IPS-NIHi7 (cell line): ENCODE data around the gene HIVEP1.
"Not testable (repeated sequence)": the region's sequence is repeated elsewhere in the genome, so short reads cannot be mapped to it uniquely, and the experiment has no call there.

Experiments used
- DNase-seq: peaks from one replicate; pipeline ENCODE4 v3.0.0; 2012; ENCODE audit warnings: mixed read lengths; ENCODE audit errors: extremely low spot score

HIVEP1 gene

DNA sequence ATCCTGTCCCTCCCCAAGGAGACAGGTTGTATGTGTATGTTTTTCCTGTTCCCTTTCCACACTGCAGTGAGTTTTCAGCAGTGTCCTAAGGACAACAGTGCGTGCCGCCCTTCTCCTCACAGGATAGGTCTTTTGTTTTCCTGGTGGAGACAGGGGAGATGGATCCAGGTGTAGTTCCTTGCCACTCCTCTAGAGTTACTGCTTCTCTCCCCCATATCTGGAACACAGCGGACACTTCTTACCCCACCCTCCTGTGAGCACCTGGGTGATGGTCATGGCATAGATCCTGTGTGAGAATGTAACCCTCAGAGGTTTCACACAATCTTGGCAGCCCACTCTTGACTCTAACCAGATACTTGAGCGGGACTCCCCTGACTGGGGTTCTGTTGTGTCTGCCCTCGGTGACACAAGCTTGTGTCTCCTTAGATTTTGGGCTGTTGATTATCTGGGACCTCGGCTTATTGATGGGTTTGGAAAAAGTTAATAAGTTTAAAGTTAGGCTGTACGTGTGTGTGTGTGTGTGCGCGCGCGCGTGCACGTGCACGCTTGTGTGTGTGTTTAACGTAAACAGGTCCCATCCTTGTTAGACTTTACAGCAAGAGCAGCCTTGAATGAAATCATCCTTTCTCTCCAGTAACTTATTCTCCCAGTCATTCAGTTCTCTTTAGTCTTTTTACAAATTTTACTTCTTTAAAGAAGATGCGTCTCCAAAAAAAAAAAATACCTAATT, 146.7 kb downstream of the HIVEP1 start:
- DNase-seq, result no peak

DNA sequence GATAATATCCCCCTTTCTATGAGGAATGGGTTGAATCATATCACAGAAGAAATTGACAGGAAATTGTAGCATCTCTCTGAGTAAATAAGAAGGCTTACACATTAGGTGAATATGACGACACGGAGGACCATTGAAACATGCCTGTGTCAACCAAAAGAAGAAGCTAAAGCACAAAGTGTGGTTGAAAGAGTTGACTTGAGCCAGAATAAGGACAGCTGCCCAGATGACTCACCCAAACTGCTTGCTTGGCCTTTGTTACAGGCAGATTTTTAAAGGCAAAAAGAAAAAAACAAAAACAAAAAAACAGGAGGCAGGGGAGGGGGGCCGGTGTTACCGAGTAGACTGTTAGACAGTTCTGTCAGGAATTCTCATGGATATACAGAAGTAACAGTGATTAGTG, 148.2 kb downstream of the HIVEP1 start:
- no peak for DNase-seq

DNA sequence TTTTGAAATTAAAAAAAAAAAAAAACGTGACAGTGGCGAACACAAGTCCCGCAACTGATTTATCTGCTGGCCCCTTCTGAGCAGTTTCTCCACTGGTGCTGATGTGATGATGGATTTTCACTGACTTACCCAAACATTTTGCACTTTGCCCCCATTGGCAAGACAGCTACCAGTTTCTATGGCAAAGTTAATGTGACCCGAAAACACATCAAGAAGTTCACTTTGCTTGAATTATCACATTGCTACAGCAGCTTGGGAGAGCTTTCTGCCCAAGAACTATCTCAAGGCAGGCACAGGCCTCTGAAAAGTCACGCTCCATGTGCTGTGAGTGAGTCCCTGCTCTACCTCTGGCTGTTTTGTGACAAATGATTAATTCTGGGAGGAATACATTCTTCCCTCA, 150.1 kb downstream of the HIVEP1 start:
- no peak for DNase-seq

DNA sequence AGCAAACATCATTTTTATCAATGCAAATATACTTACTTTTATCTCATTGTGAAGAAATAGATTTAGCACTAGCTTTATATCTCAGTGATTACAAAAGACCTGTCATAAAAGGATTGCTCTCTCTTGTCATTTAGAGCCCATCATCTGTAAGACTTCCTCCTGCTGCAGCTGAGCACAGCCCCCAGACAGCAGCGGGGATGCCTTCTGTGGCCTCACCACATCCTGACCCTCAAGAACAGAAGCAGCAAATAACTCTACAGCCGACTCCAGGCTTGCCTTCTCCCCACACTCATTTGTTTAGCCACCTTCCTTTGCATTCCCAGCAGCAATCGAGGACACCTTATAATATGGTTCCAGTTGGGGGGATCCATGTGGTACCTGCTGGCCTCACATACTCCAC, 151.0 kb downstream of the HIVEP1 start:
- DNase-seq, result no peak

DNA sequence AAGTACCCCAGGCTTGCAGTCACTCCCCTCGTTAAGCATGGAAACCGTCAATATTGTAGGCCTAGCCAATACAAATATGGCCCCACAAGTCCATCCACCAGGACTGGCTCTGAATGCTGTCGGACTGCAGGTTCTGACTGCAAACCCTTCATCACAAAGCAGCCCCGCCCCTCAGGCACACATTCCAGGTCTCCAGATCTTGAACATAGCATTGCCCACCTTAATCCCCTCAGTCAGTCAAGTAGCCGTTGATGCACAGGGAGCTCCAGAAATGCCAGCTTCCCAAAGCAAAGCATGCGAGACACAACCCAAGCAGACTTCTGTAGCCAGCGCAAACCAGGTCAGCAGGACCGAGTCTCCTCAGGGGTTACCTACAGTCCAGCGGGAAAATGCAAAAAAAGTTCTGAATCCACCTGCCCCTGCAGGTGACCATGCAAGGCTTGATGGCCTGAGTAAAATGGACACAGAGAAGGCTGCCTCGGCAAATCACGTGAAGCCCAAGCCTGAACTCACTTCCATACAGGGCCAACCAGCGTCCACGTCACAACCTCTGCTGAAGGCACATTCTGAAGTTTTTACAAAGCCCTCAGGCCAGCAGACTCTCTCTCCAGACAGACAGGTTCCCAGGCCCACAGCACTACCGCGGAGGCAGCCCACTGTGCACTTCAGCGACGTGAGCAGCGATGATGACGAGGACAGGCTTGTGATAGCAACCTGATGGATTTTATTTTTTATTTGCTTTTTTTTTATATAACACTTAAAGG, 151.8 kb downstream of the HIVEP1 start:
- DNase-seq, result no peak

DNA sequence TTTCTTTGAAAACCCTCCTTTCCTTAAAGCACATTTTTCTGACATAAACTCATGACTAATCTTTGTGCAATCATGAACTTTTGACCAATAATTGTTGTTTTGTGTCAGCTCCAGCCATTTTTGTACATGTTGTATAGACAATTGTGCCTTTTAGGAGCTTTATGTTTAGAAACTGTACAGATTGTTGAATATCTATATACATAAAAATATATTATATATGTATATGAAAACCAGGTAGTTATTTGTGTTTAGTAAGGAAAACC, 152.3 kb downstream of the HIVEP1 start:
- no peak for DNase-seq

DNA sequence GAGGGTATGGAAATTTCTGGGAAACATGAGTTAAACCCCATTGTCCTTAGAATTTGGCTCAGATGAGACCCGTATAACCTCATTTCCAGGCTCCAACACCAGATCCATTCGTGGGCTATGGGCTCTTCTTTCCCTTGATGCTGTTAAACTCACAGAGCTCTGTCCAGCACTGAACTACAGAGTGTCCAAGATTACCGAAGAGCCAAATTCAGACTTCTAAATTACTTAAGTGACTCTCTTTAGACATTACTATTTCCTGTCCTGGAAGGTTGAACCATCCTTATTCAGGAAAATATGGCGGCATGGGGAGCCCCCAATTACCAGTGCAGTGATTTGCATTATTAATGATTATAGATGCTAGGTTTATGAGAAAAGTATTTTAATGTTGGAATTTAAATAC, 153.2 kb downstream of the HIVEP1 start:
- DNase-seq, result no peak

DNA sequence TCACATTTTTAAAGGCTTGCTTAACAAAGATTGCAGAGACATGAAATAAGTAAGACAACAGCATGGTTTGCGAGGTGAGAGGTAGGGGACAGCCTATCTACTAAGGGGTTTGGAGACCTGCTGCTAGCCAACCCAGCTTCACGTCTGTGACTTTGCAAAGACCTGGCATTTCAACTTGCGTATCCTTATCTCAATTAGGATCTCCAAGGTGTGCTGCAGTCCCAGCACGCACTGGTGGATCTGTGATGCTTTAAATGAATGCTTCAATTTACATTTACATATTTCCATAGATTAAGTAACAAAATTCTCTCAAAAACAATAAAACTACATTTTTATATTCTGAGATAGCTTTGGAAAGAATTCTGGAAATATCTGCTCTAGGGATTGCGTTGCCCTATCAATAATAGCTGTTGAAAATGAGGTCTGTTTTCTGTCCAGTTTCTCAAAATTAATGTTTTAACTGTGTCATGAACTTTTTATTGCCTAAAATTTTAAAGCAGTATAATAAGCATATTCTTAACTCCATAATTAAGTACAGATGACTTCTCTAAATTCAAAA, 153.7 kb downstream of the HIVEP1 start:
- DNase-seq, result no peak

DNA sequence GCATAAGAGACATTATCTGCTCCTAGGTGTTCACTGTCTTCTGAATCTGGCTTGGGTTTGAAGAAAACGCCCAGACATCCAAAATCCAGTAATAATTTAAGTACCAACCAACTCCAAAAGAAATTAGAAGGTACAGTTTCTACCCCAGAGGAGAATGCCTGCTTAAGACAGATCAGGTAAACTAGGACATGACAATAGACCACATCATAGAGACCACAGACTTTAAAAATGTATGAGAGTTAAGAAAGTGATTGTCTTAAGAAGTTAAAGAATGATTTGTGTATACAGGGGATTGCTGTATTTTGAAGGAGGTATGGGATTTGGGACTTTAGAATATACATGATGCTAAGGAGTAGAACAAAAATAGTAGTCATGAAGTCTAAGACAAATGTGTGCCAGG, 157.3 kb downstream of the HIVEP1 start:
- no peak for DNase-seq

DNA sequence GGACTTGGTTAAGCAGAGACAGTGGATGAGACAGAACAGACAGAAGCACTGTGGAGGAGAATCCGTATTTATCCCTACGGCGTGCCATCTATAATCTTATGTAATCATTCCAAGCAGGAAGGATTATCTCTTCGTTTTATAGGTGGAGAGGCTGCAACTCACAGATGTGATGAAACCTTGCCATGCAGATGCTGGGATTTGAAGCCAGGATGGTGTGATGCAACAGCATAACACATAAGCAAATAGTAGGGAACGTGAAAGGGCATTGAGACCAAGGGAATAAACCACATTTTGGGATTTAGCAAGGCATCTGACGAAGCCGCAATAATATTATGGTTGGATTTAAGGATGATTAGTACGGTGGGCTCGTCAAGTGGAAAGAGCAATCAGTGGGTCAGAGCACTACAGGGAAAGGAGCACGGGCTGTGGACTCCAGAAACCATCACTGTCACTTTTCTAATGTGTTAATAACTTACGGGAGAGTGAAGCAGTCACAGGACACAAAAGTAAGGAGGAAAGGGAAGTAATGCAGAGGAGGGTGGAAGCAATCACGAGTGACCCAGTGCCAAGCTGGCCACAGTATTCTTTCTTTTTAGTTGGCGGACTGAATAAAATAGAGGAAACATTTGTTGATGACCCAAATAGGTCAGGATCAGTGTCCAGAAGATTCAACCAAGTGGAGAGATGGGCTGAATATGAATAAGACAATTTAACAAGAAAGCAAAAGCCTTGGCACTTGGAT, 158.4 kb downstream of the HIVEP1 start:
- no peak for DNase-seq

DNA sequence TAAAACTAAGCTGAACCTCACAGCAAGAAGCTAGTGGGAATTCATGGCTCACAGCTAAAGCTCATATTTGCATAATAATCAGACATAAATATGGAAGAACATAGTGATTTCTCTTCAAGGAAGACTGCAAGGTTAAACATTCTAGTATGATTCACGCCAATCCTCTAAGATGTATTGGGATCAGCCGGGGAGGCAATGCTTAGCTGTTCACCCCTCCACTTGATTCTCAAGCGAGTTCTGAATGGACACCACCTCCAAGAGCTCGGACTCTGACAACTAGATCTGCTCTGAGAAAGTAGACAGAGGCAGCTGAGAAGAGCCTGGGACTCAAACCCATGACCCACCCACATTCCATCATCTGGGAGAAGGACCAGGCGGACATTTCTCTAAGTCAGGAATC, 159.6 kb downstream of the HIVEP1 start:
- DNase-seq, result no peak

DNA sequence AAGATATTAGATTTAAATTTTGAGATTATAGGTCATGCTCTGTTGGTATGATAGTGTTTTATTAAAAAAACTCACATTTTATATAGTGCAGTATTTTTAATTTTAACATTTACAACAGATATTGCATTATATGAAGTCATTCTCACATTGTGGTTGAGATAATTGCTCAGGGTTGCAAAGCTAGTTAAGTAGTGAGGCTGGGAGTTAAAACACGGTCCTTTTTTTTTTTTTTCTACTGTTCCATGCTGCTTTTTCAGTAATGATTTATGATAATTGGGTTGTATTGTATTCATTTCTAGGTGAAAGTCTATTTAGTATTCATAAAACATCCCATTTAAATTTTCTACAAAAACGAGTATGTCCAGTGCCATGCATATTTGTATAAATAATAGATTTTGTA, 160.5 kb downstream of the HIVEP1 start:
- no peak for DNase-seq

DNA sequence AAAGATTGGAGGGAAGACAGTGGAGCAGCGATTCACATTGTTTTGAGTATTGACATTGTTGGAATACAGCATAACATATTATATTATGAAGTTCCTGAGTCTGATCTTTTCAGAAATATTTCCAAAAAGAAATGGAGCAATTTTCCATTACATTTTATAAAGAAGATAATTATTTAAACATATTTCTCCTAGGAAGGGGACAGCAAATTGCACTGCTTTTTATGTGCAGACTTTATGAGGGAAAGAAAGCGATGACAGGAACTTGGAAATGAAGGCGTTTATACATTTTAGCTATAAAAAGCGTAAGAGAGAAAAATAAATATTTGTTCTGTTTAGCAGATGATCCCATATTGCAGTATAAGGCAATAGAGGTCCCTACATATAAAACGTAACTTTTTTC, 161.1 kb downstream of the HIVEP1 start:
- no peak for DNase-seq

DNA sequence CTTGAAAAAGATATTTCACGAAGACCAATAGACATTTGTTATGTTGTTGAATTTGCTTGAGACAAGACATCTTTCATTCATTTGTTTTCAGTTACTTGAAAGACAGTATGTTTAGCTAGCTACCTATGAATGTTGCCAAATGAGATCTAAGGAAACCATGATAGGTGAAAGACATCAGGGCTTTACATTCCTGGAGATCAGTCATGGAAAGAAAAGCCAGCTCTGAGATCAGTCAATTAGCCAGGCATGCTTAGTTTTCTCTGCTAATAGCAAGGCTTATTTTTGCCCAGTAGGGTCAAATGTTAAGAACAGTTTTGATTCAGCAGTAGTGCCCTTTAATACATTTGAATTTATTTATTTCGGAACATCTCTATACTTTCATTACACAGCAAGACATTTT, 161.5 kb downstream of the HIVEP1 start:
- DNase-seq, result no peak

DNA sequence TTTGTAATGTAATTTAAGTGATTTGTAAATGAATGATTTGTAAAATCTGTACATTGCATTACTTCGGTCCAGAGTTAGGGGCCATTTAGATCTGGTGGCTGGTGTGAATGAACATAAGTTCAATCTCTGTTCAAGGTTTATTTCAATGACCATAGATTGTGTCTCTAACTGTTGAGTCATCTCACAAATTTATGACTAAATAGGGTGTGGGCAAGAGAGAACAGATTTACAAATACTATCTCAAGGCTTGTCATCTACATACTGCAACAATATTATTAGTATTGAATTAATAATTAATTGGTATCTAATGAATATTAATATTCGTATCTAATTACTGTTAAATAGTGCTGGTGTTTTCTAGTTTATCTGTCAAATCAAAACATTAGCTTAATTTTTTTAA, 162.8 kb downstream of the HIVEP1 start:
- no peak for DNase-seq

DNA sequence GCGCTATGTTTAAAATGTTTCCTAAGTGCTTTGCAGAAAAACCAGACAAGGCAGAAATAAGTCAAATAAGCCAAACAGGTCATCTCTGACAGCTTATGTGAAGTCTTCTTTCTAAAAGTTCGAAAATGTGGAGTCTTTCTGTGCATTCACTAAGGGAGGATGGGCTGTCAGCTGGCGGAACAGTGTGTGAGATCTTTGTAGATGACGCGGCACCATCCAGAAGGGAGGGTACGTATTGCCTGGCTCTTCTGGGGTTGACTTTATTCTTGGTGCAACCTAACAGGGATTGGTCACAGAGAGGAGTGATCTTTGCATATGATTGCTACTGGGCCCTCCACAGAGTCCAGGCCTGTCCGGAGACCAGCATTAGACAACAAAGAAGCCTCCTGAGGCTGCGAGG, 163.5 kb downstream of the HIVEP1 start:
- no peak for DNase-seq

DNA sequence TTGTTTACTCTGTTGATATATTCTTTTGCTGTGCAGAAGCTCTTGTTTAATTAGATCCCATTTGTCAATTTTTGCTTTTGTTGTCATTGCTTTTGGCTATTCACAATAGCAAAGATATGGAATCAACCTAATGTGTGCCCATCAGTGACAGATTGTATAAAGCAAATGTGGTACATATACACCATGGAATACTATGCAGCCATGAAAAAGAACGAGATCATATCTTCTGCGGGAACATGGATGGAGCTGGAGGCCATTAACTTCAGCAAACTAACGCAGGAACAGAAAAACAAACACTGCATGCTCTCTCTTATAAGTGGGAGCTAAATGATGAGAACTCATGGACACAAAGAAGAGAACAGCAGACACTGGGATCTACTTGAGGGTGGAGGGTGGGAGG, 164.7 kb downstream of the HIVEP1 start:
- not testable (repeated sequence) for DNase-seq

DNA sequence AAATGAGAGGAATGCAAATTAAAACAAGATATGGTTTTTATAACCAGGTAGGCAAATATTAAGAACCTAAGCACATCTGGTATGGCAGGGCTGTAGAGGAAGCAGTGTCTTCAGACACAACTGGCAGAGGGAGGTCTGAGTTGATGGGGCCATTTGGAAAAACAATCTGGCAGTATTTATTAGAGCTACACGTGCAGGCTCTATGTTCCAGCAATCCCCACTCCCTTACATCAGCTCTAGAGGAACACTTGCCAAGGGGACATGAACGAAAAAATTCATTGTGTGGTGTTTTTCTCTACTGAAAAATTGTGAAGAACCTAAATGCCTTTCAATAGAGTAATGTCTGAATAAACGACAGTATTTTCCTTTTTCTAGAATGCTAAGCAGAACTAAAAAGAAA, 166.4 kb downstream of the HIVEP1 start:
- no peak for DNase-seq

DNA sequence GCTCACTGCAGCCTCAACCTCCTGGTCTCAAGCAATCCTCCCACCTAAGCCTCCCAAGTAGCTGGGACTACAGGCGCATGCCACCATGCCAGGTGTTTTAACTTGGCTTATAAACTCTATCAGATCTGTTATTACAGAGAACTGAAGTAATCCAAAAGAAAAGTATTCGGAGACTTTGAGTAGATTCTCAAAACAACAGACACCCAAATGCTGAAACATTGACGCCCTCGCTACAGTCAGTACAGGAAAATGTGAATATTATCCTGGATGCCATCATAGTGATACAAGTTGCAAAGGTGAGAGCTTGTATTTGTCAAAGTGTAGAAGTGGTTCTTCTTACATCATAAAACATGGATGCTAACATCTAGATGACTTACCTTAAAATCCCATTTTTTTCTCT, 169.4 kb downstream of the HIVEP1 start:
- no peak for DNase-seq

DNA sequence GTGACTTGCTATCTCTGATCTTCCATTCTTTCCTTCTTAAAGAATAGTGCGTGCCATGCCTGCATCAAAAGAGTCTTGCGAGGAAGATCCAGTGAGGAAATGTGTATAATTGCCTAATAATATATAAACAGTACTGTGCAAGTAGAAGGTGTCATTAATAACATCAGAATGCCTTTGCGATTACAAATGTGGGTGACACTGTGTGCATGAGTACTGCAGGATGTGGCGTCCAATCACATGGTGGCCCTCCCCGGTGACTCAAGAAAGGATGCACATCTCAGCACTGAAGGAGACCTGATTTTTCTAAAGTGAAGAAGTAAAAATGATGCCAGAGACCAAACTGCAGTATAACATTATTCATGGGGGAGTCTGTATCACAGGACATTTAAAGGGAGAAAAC, 170.6 kb downstream of the HIVEP1 start:
- no peak for DNase-seq

DNA sequence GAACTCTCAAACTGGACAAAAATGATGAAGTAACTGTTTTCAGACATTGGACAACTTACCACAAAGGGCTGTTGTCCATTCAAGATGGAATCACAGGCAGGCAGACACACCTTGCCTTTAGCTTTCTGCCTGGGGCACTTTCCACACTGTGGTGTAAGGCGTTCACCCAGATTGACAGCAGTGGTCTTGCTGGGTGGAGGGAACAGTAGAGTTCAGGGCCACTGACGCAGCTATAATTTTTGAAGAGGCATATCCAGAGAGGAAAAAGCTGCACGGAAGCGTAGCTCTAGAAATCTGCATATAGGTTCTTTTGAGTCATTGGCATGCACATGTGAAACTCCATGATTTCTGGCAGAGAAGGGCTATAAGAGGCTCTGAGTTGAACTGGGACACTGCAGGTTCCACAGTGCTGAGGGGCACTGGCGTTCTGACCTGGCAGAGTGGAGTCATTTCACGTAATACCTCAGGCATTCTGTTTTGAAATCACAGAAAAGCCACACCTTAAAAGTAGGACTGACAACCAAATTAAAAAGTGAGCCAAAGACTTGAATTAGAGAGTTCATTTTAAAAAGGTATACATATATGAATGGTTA, 173.1 kb downstream of the HIVEP1 start:
- no peak for DNase-seq

DNA sequence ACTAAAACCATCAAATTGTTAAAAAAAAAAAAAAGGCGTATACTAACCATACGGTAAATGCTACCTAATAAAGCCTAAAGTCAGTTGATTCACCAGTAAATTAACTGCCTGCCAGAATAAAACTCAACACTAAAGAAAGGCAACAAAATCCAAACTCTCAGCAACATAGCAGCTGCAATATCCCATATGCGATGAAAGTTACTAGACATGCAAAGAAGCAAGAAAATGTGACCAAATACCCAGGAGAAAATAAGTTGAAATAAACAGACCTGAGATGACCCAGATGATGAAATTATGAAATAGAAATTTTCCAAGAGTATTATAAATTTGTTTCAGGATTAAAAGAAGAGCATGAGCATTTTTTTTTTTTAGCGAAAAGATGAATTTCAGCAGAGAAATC, 174.4 kb downstream of the HIVEP1 start:
- DNase-seq, result no peak
